ENCODE results near the gene LRRC7.

The LRRC7 gene

DNA sequence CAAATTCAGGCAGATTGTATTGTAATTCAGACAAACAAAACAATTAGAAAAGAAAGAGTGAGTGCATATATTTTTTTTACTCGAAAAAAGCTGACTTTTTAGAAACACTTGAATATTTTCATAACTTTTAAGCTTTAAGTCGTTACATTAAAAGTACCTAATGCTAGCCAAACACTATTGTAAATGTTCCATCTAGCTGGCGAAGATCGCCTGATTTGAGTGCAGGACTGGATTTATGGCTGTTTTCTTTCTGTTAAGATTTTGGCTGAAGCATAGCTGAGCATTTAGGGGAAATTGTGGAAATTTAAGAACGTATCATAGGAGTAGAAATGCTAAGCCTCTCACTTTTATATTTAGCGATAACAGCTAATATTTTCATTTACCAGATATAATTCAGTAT is 24.6 kb downstream of the LRRC7 start:
- DNase-seq, result no peak

DNA sequence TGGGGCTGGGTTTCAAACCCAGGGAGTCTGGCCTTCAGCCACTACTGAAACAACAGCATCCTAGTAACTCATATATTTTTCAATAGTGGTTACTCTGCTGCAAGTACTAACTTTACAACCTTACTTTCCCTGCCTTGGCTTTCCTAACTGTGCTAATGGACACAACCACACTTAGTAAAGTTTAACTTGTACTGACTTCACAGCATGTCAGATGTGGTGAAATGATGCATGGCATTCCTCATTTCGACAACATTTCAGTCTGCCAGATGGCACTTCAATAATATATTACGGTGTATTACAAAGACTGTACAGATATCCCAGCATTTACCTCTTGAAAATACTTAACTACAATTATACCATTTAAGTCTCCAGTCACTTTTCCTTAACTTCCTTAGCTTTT is 27.8 kb downstream of the LRRC7 start:
- no peak for DNase-seq

DNA sequence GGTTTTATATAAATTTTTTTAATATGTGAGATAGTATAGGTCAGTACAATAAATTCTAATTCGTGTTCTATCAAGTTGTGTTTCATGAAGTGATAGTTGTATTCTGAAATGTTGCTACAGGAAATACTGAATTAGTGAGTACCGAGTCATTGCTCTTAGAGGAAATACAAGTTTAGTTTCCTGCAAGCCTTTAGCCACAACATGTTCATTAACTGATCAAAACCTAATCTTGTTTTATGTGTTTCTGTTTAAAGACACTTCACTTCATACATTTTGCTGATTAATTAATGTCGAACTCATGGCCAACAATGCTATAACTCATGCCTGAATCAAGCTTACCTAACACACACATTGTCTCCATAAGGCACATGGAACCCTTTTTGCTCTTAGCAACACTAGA is 43.6 kb downstream of the LRRC7 start:
- no peak for DNase-seq

- DNase-seq, result no peak
These were observed 45.7 kb downstream of the LRRC7 start for GRCh38 chr1:69613414-69613813.

GRCh38 chr1:69638673-69639072 is 71.0 kb downstream of the LRRC7 start:
- no peak for DNase-seq

GRCh38 chr1:69639159-69639558 is 71.4 kb downstream of the LRRC7 start:
- DNase-seq, result no peak

DNA sequence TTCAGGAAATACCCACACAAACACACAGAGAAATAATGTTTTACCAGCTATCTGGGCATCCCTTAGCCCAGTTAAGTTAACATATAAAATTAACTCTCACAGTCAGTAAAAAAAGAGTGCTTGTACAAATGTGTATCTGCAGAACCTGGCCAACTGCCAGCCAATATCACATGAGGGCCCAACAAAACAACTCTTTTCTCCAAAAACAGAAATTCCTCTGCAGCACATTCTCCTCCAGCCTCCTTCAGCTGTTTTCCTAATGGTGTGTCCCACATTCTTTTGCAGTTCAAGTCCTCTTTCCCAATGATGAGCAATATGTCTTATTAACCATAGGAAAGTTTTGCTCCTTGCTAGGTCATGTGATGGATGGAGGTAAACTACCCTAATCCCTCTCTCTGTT is 75.5 kb downstream of the LRRC7 start:
- DNase-seq, result peak; percentile 53

GRCh38 chr1:69645477-69645876 is 77.8 kb downstream of the LRRC7 start:
- no peak for DNase-seq

DNA sequence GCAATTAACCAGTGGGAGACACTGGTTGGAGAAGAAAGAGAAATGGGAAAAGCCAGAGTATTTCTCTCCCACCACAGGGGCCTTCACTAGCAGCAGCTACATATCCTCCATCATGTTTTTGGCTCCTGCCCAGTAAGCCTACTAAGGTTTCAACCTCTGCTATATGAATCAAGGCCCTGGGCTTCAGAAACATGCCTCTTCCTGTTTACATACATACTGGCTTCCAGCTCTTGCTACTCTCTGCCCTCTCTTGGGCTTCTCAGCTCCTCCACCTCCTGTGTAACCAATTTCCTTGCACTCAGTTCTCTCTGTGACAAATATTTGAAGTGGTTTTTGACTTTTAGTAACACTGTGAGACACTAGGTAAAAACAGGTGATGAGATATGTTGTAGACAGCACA is 80.8 kb downstream of the LRRC7 start:
- DNase-seq, result peak; percentile 40

- DNase-seq, result no peak
These were observed 81.8 kb downstream of the LRRC7 start for GRCh38 chr1:69649383-69649990.

- no peak for DNase-seq
These were observed 83.1 kb downstream of the LRRC7 start for GRCh38 chr1:69650779-69651178.

GRCh38 chr1:69651656-69652055 is 83.9 kb downstream of the LRRC7 start:
- DNase-seq, result no peak

GRCh38 chr1:69657971-69658370 is 90.2 kb downstream of the LRRC7 start:
- peak; percentile 85 for DNase-seq

DNA sequence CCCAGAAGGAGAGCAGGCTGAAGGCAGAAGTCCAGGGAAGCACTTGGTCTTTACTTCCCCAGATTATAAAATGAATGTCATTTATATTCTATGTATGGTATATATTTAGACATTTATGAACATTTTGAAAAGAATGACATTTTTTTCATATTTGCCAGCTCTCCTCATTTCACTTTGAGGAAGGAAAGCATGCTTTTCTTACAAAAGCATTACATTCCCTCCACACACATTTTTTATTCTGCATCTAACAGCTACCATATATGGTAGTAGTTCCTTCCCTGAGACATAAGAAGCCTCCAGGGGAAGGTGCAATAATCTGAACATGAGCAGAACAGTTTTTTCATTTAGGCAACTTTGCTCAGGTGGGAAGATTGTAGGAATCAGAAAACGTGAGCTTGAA is 94.0 kb downstream of the LRRC7 start:
- DNase-seq, result peak; percentile 90

- no peak for DNase-seq
These were observed 94.6 kb downstream of the LRRC7 start for GRCh38 chr1:69662321-69662720.

DNA sequence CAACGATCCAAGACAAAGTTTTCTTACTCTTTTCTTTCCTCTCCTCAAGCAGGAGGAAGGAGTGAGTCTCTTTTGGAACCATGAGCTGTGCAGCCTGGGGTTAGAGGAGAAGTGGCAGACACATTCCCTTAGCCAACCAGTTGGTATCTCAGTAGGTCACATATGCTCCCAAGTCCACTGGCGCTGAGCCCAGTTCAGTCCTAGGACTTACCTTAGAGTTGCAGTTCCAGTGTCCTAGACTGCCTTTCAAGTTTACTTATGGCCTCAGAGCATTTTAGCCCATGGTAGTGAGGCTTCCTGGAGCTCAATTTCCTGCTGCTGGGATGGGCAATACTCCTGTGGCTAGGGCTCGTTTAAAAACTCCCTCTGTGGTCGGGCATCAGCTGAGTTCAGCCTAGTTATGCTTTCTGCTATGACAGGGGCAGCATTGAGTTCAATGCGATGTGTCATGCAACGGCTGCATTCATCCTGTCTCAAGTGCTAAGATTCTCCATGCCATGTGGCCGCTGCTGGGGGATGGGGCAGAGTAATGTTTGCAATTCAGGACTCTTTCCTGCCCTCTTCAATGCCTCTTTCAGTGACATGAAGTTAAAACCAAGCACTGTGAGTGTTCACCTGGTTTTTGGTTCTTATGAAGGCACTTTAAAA is 103.8 kb downstream of the LRRC7 start:
- peak; percentile 73 for DNase-seq

- DNase-seq, result no peak
These were observed 105.6 kb downstream of the LRRC7 start for GRCh38 chr1:69673321-69673720.

DNA sequence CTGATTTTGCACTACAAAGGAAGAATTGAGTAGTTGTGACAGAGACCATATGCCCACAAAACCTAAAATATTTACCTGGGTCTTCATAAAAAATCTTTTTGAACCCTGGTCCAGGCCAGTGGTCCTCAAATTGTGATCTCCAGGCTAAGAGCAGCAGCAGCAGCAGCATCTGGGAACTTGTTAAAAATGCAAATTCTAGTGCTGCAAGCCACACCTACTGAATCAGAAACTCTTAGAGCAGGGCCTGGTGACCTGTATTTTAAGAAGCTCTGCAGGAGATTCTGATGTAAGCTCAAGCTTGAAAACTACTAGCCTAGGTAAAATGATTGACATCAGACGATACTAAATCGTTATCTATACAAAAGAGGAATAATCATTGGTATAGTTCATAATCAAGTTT is 112.2 kb downstream of the LRRC7 start:
- no peak for DNase-seq

GRCh38 chr1:69686367-69686984 is 118.8 kb downstream of the LRRC7 start:
- no peak for DNase-seq

- DNase-seq, result no peak
These were observed 120.5 kb downstream of the LRRC7 start for GRCh38 chr1:69688193-69688592.

GRCh38 chr1:69691179-69691578 is 123.5 kb downstream of the LRRC7 start:
- DNase-seq, result no peak

DNA sequence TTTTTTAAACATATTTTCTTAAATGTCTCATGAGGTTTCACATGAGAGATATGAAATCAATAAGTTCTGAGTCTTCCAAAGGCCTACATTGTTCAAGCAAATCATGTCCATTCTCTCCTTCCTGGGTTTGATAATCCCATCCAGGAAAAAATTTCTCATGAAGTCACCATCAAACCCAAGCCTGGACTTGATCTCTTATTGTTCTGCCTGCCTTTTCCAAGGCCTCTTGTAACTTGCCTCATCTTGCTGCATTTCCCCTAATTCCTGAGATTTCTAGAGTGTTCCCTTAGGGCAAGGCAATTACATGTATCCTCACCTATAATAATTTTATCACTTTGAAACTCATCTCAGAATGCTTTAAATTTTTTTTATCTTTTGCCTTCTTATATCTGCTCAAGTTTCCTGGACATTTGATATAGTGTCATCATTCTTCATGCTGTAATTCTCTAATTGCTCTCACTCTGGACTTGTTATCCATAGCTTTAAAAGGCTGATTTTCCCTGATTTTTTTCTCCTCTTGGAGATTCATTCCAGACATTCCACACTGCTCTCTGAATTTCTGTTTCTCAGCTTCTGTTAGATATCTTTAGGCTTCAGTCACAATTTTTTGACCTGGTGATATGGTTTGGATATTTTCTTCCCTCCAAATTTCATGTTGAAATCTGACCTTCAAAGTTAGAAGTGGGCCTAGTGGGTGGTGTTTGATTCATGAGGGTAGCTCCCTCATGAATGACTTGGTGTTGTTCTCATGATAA is 126.4 kb downstream of the LRRC7 start:
- DNase-seq, result peak; percentile 61

GRCh38 chr1:69697340-69697739 is 129.6 kb downstream of the LRRC7 start:
- no peak for DNase-seq

GRCh38 chr1:69700770-69701169 is 133.0 kb downstream of the LRRC7 start:
- peak; percentile 57 for DNase-seq

Measured in fibroblast of skin of scalp (primary cell).